ENCODE measurements around the gene ELMO1.

GRCh38 chr7:37424521-37424920 is 24.1 kb downstream of the ELMO1 start:
- TF ChIP-seq, protein P1, sequence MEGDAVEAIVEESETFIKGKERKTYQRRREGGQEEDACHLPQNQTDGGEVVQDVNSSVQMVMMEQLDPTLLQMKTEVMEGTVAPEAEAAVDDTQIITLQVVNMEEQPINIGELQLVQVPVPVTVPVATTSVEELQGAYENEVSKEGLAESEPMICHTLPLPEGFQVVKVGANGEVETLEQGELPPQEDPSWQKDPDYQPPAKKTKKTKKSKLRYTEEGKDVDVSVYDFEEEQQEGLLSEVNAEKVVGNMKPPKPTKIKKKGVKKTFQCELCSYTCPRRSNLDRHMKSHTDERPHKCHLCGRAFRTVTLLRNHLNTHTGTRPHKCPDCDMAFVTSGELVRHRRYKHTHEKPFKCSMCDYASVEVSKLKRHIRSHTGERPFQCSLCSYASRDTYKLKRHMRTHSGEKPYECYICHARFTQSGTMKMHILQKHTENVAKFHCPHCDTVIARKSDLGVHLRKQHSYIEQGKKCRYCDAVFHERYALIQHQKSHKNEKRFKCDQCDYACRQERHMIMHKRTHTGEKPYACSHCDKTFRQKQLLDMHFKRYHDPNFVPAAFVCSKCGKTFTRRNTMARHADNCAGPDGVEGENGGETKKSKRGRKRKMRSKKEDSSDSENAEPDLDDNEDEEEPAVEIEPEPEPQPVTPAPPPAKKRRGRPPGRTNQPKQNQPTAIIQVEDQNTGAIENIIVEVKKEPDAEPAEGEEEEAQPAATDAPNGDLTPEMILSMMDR (IDR thresholded peaks at IDR 0.05 in 8 of 11, conservative IDR thresholded peaks at IDR 0.05 in 3 of 11), result no peak
- no peak for TF ChIP-seq POLR2A (IDR thresholded peaks at IDR 0.05)

All from spleen (tissue), 7 donors.